Endodermal cell (in vitro differentiated cells): ENCODE results near the gene LRRC9. TPM values are rescaled to one million over a fixed set of nuclear protein-coding genes. Genes with fewer than 3 reads are reported as not detected.
A peak's percentile ranks its signal among the peaks of the same experiment; 100 is the strongest.

ENCODE experiments used
- DNase-seq: peaks from one replicate; pipeline ENCODE4 v3.0.0-alpha.2; 2017
- H3K27ac ChIP-seq: 2 replicates; pipeline ENCODE4 v1.5.1; 2013; ENCODE audit warnings: mild to moderate bottlenecking, low read depth, low read length, moderate library complexity
- H3K27me3 ChIP-seq: 2 replicates; pipeline ENCODE4 v1.6.1; 2013; ENCODE audit warnings: mild to moderate bottlenecking, low read length, moderate library complexity; ENCODE audit not compliant: insufficient read depth, control insufficient read depth, poor library complexity, severe bottlenecking
- H3K36me3 ChIP-seq: 2 replicates; pipeline ENCODE4 v1.7.0; 2013; ENCODE audit warnings: mild to moderate bottlenecking, low read length, moderate library complexity; ENCODE audit not compliant: control insufficient read depth, insufficient read depth
- H3K4me1 ChIP-seq: one replicate; pipeline ENCODE4 v1.7.0; 2013; ENCODE audit warnings: low read length; ENCODE audit not compliant: control insufficient read depth, insufficient read depth
- H3K4me3 ChIP-seq: 2 replicates; pipeline ENCODE4 v1.5.1; 2013; ENCODE audit warnings: mild to moderate bottlenecking, low read length, moderate library complexity
- H3K9ac ChIP-seq: 2 replicates; pipeline ENCODE4 v1.6.1; 2013; ENCODE audit warnings: mild to moderate bottlenecking, low read length, moderate library complexity; ENCODE audit not compliant: poor library complexity, severe bottlenecking; ENCODE audit errors: extremely low read depth
- H3K9me3 ChIP-seq: 2 replicates; pipeline ENCODE4 v1.6.1; 2013; ENCODE audit warnings: mild to moderate bottlenecking, low read length, moderate library complexity; ENCODE audit not compliant: control insufficient read depth
- H3K27ac Mint-ChIP-seq: 2 replicates; pipeline ENCODE4 v1.8.0; 2020; ENCODE audit warnings: mixed read lengths
- H3K27me3 Mint-ChIP-seq: 2 replicates; pipeline ENCODE4 v1.8.0; 2021; ENCODE audit warnings: mild to moderate bottlenecking, mixed read lengths; ENCODE audit not compliant: insufficient read depth
- H3K36me3 Mint-ChIP-seq: 2 replicates; pipeline ENCODE4 v1.8.0; 2020; ENCODE audit warnings: low read depth, mixed read lengths
- H3K4me1 Mint-ChIP-seq: 2 replicates; pipeline ENCODE4 v1.8.0; 2020; ENCODE audit warnings: mixed read lengths
- H3K4me3 Mint-ChIP-seq: 2 replicates; pipeline ENCODE4 v1.8.0; 2020; ENCODE audit warnings: mild to moderate bottlenecking, moderate library complexity, mixed read lengths
- H3K9me3 Mint-ChIP-seq: 2 replicates; pipeline ENCODE4 v1.8.0; 2020; ENCODE audit warnings: mild to moderate bottlenecking, mixed read lengths
- CTCF ChIP-seq: fragments of 200-600 bp; sonication (generic); conservative IDR thresholded peaks from 2 replicates; pipeline ENCODE4 v1.5.0; 2021; ENCODE audit warnings: antibody characterized with exemption, mild to moderate bottlenecking
- WGBS, 2 experiments: methylation state at CpG; one replicate each; pipeline versions ENCODE4 v1.1.5 to v1.1.7; 2013; ENCODE audit warnings: missing lambda C conversion rate in 2 of 2, mixed read lengths in 1 of 2; ENCODE audit not compliant: insufficient coverage in 1 of 2, insufficient read length in 1 of 2; 5-methylcytosine and 5-hydroxymethylcytosine counted together
- total RNA-seq, 2 donors: library from RNA; stranded (reverse); fragmentation: NEBNext Ultra II Directional in 1 of 2; extraction: Animal tissue kit (Norgen Biotek cat#: 25700) in 1 of 2; gene quantifications; 2 replicates in 1 of 2; 3 replicates in 1 of 2; pipeline ENCODE4 v1.2.1, GENCODE V29; 2021

The LRRC9 gene
- total RNA-seq, 2 donors from 2014 or later = 3.0 to 3.5 TPM

DNA sequence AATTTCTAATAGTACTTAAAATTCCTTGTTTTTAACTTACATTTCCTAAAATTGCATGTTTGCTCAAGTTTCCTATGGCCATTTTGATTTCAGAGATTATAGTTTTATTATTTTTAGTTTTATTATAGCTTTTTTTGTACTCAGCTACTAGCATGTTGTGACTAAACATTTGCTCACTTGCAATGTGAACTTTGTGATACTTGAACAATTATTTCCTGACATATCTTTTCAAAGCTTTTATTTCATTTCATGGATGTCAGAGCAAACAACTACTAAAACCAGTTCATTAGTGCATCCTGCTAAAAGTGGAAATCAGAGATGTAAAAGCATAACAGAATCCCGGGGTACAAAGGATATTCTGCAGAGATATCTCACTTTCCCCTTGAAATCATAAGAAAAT, 138.1 kb downstream of the LRRC9 start:
- H3K9me3 Mint-ChIP-seq = no peaks in the 10 kb centered on the region

DNA sequence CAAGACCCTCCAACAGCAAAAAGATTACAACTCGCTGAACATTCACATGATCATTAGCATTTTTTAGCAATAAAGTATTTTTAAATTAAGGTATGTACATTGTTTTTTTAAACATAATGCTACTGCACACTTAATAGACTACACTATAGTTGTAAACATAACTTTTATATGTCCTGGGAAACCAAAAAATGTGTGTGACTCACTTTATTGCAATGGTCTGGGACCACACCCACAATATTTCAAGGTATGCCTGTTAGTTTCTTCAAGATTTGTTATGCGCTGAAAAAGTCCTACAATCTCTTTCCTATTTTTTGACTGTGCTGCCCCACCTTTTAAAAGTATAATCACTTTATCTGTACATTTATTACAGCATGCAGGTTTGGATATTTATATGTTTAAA, 141.4 kb downstream of the LRRC9 start:
- H3K36me3 Mint-ChIP-seq = no peaks in the 10 kb centered on the region
- H3K27me3 Mint-ChIP-seq = no peaks in the 10 kb centered on the region
- no peaks in the 10 kb centered on the region for H3K9me3 Mint-ChIP-seq
- H3K27ac ChIP-seq = no peak overlapping the region
- no peak for DNase-seq
- H3K27me3 ChIP-seq = no peaks in the 10 kb centered on the region
- no peak for TF ChIP-seq CTCF
- H3K9me3 ChIP-seq = no peaks in the 10 kb centered on the region
- H3K4me3 ChIP-seq = no peak overlapping the region
- H3K9ac ChIP-seq = no peak overlapping the region
- H3K36me3 ChIP-seq = no peaks in the 10 kb centered on the region
- 81% methylated on average over 2 of the region's 2 CpGs; no CpG with 5 or more reads in 1 of the 2 experiments for WGBS, 2 experiments
- H3K27ac Mint-ChIP-seq = no peak overlapping the region
- no peak overlapping the region for H3K4me3 Mint-ChIP-seq
- H3K4me1 ChIP-seq = no peaks in the 10 kb centered on the region
- no peaks in the 10 kb centered on the region for H3K4me1 Mint-ChIP-seq

More for the DNA sequence above, 138.1 kb downstream of the LRRC9 start:
- Mint-ChIP-seq H3K27me3 (no peaks in the 10 kb centered on the region), H3K36me3 (no peaks in the 10 kb centered on the region), H3K4me1 (no peaks in the 10 kb centered on the region), H3K4me3 (no peak overlapping the region), H3K27ac (no peak overlapping the region)
- Histone ChIP-seq H3K27ac (no peak overlapping the region), H3K9me3 (no peaks in the 10 kb centered on the region), H3K4me1 (no peaks in the 10 kb centered on the region), H3K36me3 (no peaks in the 10 kb centered on the region), H3K4me3 (no peak overlapping the region), H3K27me3 (no peaks in the 10 kb centered on the region), H3K9ac (no peak overlapping the region)
- WGBS, 2 experiments = 57 to 70% methylated on average over 1 of the region's 1 CpG
- DNase-seq = no peak
- no peak for TF ChIP-seq CTCF

DNA sequence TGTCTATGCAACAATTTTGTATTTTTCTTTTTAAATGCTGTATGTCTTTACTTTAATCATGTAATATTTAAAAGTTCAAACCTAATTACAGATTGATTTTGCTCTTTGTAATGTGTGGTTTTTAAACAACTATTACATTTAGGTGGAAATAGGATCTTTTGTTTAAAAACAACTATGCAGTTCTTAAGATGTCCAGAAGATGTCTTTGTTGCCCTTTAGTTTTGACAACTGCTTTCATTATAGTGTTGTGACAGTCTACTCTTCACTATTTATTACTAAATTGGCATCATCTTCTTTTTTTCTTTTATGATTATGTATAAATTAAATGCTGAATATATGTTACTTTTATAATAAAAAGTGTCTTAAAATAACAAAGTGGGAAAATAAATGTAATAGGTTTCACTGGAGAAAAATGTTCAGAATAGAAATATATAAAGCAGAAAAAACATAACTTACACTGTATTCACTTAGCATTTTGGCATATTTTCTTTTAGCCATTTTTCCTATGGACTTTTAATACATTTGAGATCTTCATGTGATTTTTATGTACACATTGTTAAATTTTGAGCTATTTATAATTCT, 144.6 kb downstream of the LRRC9 start:
- no peak overlapping the region for H3K4me3 ChIP-seq
- Mint-ChIP-seq H3K9me3 (no peaks in the 10 kb centered on the region), H3K36me3 (no peaks in the 10 kb centered on the region), H3K27ac (no peak overlapping the region), H3K4me1 (no peaks in the 10 kb centered on the region), H3K27me3 (no peaks in the 10 kb centered on the region), H3K4me3 (no peak overlapping the region)
- no peaks in the 10 kb centered on the region for H3K27me3 ChIP-seq
- H3K4me1 ChIP-seq = no peaks in the 10 kb centered on the region
- no peak overlapping the region for H3K9ac ChIP-seq
- DNase-seq = no peak
- H3K36me3 ChIP-seq = no peaks in the 10 kb centered on the region
- TF ChIP-seq CTCF = peak; percentile 73
- H3K9me3 ChIP-seq = no peaks in the 10 kb centered on the region
- no peak overlapping the region for H3K27ac ChIP-seq
